ENCODE measurements around the gene NEDD4L.

Gene NEDD4L

GRCh38 chr18:58398648-58399398 lies 354.8 kb downstream of the NEDD4L start:
- no peak for DNase-seq (ENCODE audit: low read depth)
- no peak overlapping the region for H3K4me3 ChIP-seq (ENCODE audit: low read depth, low read length)
- TF ChIP-seq MYC (IDR thresholded peaks at IDR 0.05; ENCODE audit: low read depth, low read length) (no peak), POLR2A (IDR thresholded peaks at IDR 0.05; ENCODE audit: extremely low read depth, insufficient read length) (no peak), CTCF (IDR thresholded peaks at IDR 0.05; ENCODE audit: low read depth, low read length) (no peak)
- TF ChIP-seq, protein P1, sequence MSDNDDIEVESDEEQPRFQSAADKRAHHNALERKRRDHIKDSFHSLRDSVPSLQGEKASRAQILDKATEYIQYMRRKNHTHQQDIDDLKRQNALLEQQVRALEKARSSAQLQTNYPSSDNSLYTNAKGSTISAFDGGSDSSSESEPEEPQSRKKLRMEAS (IDR thresholded peaks at IDR 0.05; ENCODE audit: low read depth, low read length): no peak

- H3K4me3 ChIP-seq (ENCODE audit: low read depth, low read length): no peak overlapping the region
- TF ChIP-seq POLR2A (IDR thresholded peaks at IDR 0.05; ENCODE audit: extremely low read depth, insufficient read length) (no peak), MYC (IDR thresholded peaks at IDR 0.05; ENCODE audit: low read depth, low read length) (no peak), CTCF (IDR thresholded peaks at IDR 0.05; ENCODE audit: low read depth, low read length) (no peak)
- no peak for DNase-seq (ENCODE audit: low read depth)
Observed at GRCh38 chr18:58400331-58400870, 356.4 kb downstream of the NEDD4L start.

GRCh38 chr18:58401191-58401590 lies 357.2 kb downstream of the NEDD4L start:
- TF ChIP-seq CTCF (IDR thresholded peaks at IDR 0.05; ENCODE audit: low read depth, low read length): no peak
- TF ChIP-seq POLR2A (IDR thresholded peaks at IDR 0.05; ENCODE audit: extremely low read depth, insufficient read length): no peak
- TF ChIP-seq, protein P1 (IDR thresholded peaks at IDR 0.05; ENCODE audit: low read depth, low read length): no peak
- no peak for TF ChIP-seq MYC (IDR thresholded peaks at IDR 0.05; ENCODE audit: low read depth, low read length)
- H3K4me3 ChIP-seq (ENCODE audit: low read depth, low read length): no peak overlapping the region
- no peak for DNase-seq (ENCODE audit: low read depth)

DNA sequence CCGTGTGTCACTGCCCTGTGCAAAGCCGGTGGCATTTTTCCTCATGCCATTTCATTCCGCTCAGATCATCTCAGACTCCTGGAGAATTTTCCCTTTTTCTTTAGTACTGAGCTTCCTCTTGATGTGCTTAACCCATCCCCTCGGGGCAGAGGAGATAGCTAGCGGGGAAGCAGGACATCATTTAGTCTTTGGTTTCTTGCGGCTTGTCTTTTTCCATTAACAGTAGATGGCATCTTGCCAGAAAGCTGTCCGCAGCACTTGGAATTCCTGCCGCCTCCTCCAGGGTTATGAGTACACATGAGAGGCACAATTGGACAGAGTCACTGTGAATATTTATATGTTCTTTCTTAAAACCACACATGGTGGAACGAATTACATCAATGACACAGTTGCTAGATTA lies 358.2 kb downstream of the NEDD4L start:
- no peak for TF ChIP-seq POLR2A (IDR thresholded peaks at IDR 0.05; ENCODE audit: extremely low read depth, insufficient read length)
- TF ChIP-seq CTCF (IDR thresholded peaks at IDR 0.05; ENCODE audit: low read depth, low read length): no peak
- TF ChIP-seq, protein P1 (IDR thresholded peaks at IDR 0.05; ENCODE audit: low read depth, low read length): no peak
- TF ChIP-seq MYC (IDR thresholded peaks at IDR 0.05; ENCODE audit: low read depth, low read length): no peak
- H3K4me3 ChIP-seq (ENCODE audit: low read depth, low read length): no peak overlapping the region
- DNase-seq (ENCODE audit: low read depth): no peak

DNA sequence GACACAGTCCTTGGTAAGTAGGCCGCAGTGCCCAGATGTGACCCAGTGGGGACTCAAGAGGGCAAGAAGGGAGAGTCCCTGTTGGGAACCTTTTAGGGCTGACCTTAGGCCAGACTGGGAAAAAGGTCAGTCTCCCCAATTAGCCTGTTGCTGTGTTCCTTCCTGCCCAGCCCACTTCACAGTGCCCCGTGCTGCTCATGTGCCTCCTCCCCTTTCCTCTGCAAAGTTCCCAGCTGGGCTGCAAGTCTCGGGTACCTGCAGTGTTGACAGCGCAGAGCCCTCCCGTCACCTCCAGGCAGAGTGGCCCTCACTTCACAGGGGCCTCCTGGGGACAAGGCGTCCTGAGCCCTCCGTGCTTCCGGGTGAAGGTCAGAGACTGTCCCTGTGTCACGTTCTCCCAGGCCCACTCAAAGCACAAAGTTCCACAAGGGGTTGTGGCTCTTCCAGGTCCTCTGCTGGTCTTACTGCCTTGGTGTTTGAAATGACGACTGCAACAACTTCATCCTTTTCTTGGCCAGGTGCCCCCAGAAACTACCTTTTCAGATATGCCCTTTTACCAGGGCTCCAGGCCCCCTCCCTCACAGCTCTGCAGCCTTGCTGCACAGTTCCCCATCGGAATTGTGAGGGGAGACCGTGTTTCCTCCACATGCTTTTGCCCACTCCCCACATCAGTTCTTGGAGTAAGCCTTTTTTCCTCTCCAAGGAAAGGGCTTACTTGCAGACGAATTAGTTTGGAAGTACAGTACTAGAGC lies 359.1 kb downstream of the NEDD4L start:
- TF ChIP-seq POLR2A (IDR thresholded peaks at IDR 0.05; ENCODE audit: extremely low read depth, insufficient read length): no peak
- TF ChIP-seq, protein P1 (IDR thresholded peaks at IDR 0.05; ENCODE audit: low read depth, low read length): no peak
- TF ChIP-seq MYC (IDR thresholded peaks at IDR 0.05; ENCODE audit: low read depth, low read length): no peak
- no peak for TF ChIP-seq CTCF (IDR thresholded peaks at IDR 0.05; ENCODE audit: low read depth, low read length)

More for the DNA sequence above, 359.1 kb downstream of the NEDD4L start:
- no peak for DNase-seq (ENCODE audit: low read depth)
- no peak overlapping the region for H3K4me3 ChIP-seq (ENCODE audit: low read depth, low read length)
